Astrocyte (in vitro differentiated cells and primary cell): ENCODE measurements around the gene SMIM10. TPM values are rescaled to one million over a fixed set of nuclear protein-coding genes. Genes with fewer than 3 reads are reported as not detected.

ENCODE experiments used
- DNase-seq: peaks from one replicate; pipeline ENCODE4 v3.0.0-alpha.2; 2010; ENCODE audit warnings: low read depth
- FAIRE-seq: peaks from 2 replicates; lab custom pipeline; 2011; peaks lifted over from hg19 to GRCh38; lab: Jason Lieb, UNC
- H2AFZ ChIP-seq: 2 replicates; pipeline ENCODE4 v1.6.0; 2012; ENCODE audit warnings: low read depth, low read length, inconsistent platforms
- H3K27ac ChIP-seq: 2 replicates; pipeline ENCODE4 v1.5.1; 2011; ENCODE audit warnings: low read depth, low read length, inconsistent platforms
- H3K27me3 ChIP-seq: 2 replicates; pipeline ENCODE4 v1.6.0; 2011; ENCODE audit warnings: low read length, inconsistent platforms; ENCODE audit not compliant: insufficient read depth
- H3K36me3 ChIP-seq: 2 replicates; pipeline ENCODE4 v1.5.1; 2011; ENCODE audit warnings: low read length, inconsistent platforms; ENCODE audit not compliant: insufficient read depth
- H3K4me1 ChIP-seq: 2 replicates; pipeline ENCODE4 v1.5.1; 2011; ENCODE audit warnings: low read length, inconsistent platforms; ENCODE audit not compliant: insufficient read depth
- H3K4me2 ChIP-seq: 2 replicates; pipeline ENCODE4 v1.6.0; 2012; ENCODE audit warnings: low read length, inconsistent platforms
- H3K4me3 ChIP-seq: 2 replicates; pipeline ENCODE4 v1.5.1; 2011; ENCODE audit warnings: low read depth, mild to moderate bottlenecking, low read length, inconsistent platforms; ENCODE audit not compliant: insufficient read depth
- H3K79me2 ChIP-seq: 2 replicates; pipeline ENCODE4 v1.6.0; 2012; ENCODE audit warnings: mild to moderate bottlenecking, low read length, inconsistent platforms; ENCODE audit not compliant: insufficient read depth
- H3K9ac ChIP-seq: 2 replicates; pipeline ENCODE4 v1.6.0; 2012; ENCODE audit warnings: mild to moderate bottlenecking, low read length, inconsistent platforms
- H3K9me3 ChIP-seq: 2 replicates; pipeline ENCODE4 v1.5.1; 2012; ENCODE audit warnings: low read depth, mild to moderate bottlenecking, low read length, inconsistent platforms; ENCODE audit not compliant: insufficient read depth
- H4K20me1 ChIP-seq: 2 replicates; pipeline ENCODE4 v1.6.0; 2012; ENCODE audit warnings: low read length, inconsistent platforms; ENCODE audit not compliant: insufficient read depth
- H3K27ac Mint-ChIP-seq: one replicate; pipeline ENCODE4 v1.8.0; 2021; ENCODE audit warnings: mild to moderate bottlenecking, mixed read lengths; ENCODE audit not compliant: unreplicated experiment
- H3K27me3 Mint-ChIP-seq: one replicate; pipeline ENCODE4 v1.8.0; 2021; ENCODE audit warnings: low read depth, mixed read lengths; ENCODE audit not compliant: unreplicated experiment
- H3K36me3 Mint-ChIP-seq: one replicate; pipeline ENCODE4 v1.8.0; 2021; ENCODE audit warnings: low read depth, mixed read lengths; ENCODE audit not compliant: unreplicated experiment
- H3K4me1 Mint-ChIP-seq: one replicate; pipeline ENCODE4 v1.8.0; 2021; ENCODE audit warnings: low read depth, mixed read lengths; ENCODE audit not compliant: unreplicated experiment
- H3K4me3 Mint-ChIP-seq: one replicate; pipeline ENCODE4 v1.8.0; 2021; ENCODE audit warnings: mild to moderate bottlenecking, moderate library complexity, mixed read lengths; ENCODE audit not compliant: unreplicated experiment
- H3K9me3 Mint-ChIP-seq: one replicate; pipeline ENCODE4 v1.8.0; 2021; ENCODE audit warnings: mild to moderate bottlenecking, mixed read lengths; ENCODE audit not compliant: unreplicated experiment
- EZH2 ChIP-seq: IDR thresholded peaks from 2 replicates; pipeline ENCODE4 v1.6.1; 2012; ENCODE audit warnings: mild to moderate bottlenecking, low read length, inconsistent platforms; ENCODE audit not compliant: insufficient read depth
- total RNA-seq: library from RNA; stranded (reverse); gene quantifications from 2 replicates; pipeline ENCODE4 v1.2.1, GENCODE V29; 2021
- TF ChIP-seq, protein P1 (sequence below): IDR thresholded peaks from 2 replicates; pipeline ENCODE4 v1.5.1; 2011; ENCODE audit warnings: low read depth, mild to moderate bottlenecking, inconsistent platforms, low read length, moderate library complexity; ENCODE audit not compliant: insufficient read depth

The SMIM10 gene
- total RNA-seq, 1 donor from 2014 or later, result 1.2 TPM

DNA sequence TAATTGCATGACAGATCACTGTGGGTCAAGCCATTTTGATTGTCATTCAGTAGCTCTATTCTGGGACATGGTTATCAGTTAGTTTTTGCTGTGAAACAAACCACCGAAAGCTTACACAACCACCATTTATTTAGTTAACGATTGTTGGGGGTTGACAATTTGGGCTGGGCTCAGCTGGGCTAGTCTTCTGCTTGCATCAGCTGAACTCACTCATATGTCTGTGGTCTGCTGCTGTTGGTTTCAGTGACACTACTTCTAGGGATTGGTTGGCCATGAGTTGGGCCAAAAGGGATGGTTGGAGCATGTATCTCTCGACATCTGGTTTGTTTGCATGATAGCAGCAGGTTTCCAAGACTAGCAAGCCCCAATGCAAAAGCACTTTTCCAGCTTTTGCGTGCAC is 5.3 kb upstream of the SMIM10 start:
- no peak overlapping the region for H3K27ac Mint-ChIP-seq
- no peaks in the 10 kb centered on the region for H3K27me3 Mint-ChIP-seq
- Histone ChIP-seq H3K27ac (no peak overlapping the region), H3K4me1 (peaks cover 1% of the 10 kb centered on the region), H3K36me3 (no peaks in the 10 kb centered on the region), H4K20me1 (no peaks in the 10 kb centered on the region), H3K4me3 (no peak overlapping the region), H3K79me2 (no peaks in the 10 kb centered on the region), H3K9ac (no peak overlapping the region), H3K9me3 (no peaks in the 10 kb centered on the region), H3K4me2 (no peak overlapping the region), H3K27me3 (no peaks in the 10 kb centered on the region), H2AFZ (no peak overlapping the region)
- no peak overlapping the region for H3K4me3 Mint-ChIP-seq
- no peaks in the 10 kb centered on the region for H3K9me3 Mint-ChIP-seq
- H3K36me3 Mint-ChIP-seq, result no peaks in the 10 kb centered on the region
- FAIRE-seq (no peak), DNase-seq (no peak)
- no peak for TF ChIP-seq EZH2
- TF ChIP-seq, protein P1, sequence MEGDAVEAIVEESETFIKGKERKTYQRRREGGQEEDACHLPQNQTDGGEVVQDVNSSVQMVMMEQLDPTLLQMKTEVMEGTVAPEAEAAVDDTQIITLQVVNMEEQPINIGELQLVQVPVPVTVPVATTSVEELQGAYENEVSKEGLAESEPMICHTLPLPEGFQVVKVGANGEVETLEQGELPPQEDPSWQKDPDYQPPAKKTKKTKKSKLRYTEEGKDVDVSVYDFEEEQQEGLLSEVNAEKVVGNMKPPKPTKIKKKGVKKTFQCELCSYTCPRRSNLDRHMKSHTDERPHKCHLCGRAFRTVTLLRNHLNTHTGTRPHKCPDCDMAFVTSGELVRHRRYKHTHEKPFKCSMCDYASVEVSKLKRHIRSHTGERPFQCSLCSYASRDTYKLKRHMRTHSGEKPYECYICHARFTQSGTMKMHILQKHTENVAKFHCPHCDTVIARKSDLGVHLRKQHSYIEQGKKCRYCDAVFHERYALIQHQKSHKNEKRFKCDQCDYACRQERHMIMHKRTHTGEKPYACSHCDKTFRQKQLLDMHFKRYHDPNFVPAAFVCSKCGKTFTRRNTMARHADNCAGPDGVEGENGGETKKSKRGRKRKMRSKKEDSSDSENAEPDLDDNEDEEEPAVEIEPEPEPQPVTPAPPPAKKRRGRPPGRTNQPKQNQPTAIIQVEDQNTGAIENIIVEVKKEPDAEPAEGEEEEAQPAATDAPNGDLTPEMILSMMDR, result no peak
- no peaks in the 10 kb centered on the region for H3K4me1 Mint-ChIP-seq

DNA sequence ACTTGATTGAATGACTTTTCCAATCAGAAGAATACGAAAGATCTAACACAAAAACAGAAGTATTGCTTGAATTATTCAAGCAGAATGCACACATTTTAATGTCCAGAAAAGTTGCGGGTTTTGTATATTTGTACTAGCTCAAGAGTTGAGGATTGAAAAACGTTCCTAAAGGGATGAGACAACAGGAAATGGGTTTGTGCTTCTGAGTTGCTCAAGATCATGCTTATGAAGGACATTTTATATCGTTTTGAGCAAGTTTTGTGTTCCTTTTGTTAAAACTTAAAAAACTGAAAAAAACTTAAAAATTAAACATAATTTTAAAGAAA is 353 bp upstream of the SMIM10 start:
- Mint-ChIP-seq H3K9me3 (no peaks in the 10 kb centered on the region), H3K4me3 (no peak overlapping the region), H3K4me1 (no peaks in the 10 kb centered on the region), H3K27ac (no peak overlapping the region), H3K27me3 (no peaks in the 10 kb centered on the region), H3K36me3 (no peaks in the 10 kb centered on the region)
- peak; percentile 88 for FAIRE-seq
- peak overlapping the region; percentile 38 for H3K27ac ChIP-seq
- H3K9ac ChIP-seq, result no peak overlapping the region
- H3K36me3 ChIP-seq, result no peaks in the 10 kb centered on the region
- no peaks in the 10 kb centered on the region for H3K27me3 ChIP-seq
- no peaks in the 10 kb centered on the region for H3K9me3 ChIP-seq
- peak overlapping the region; percentile 67 for H2AFZ ChIP-seq
- H4K20me1 ChIP-seq, result no peaks in the 10 kb centered on the region
- H3K4me1 ChIP-seq, result peaks cover 6% of the 10 kb centered on the region
- H3K79me2 ChIP-seq, result no peaks in the 10 kb centered on the region
- no peak overlapping the region for H3K4me3 ChIP-seq
- peak overlapping the region; percentile 81 for H3K4me2 ChIP-seq
- TF ChIP-seq, protein P1, result no peak
- no peak for TF ChIP-seq EZH2
- peak; percentile 25 for DNase-seq

DNA sequence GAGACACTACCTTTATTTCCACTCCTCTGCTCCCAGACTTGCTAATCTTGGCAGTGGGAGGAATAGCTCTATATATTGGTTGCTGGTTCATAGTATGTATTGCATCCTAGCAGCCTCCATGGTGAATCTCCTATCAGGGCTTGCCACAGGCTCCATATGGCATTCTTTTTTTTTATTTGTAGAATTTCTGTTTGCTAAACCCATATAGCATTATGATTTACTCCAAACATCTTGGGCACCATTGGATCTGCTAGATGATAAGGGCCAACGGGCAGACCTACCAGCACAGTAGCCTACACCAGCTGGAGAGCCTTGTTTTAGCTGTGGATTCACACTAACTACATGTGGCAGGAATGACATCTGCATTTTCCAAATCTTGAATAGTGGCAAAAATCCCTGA is 6.9 kb downstream of the SMIM10 start:
- no peak for TF ChIP-seq EZH2
- TF ChIP-seq, protein P1, result no peak
- no peaks in the 10 kb centered on the region for H3K27me3 Mint-ChIP-seq
- H3K4me3 Mint-ChIP-seq, result no peak overlapping the region
- Histone ChIP-seq H3K4me2 (no peak overlapping the region), H3K9me3 (no peaks in the 10 kb centered on the region), H4K20me1 (no peaks in the 10 kb centered on the region), H3K27ac (no peak overlapping the region), H3K9ac (no peak overlapping the region), H3K4me1 (peaks cover 14% of the 10 kb centered on the region), H3K27me3 (no peaks in the 10 kb centered on the region), H2AFZ (no peak overlapping the region), H3K4me3 (no peak overlapping the region), H3K79me2 (no peaks in the 10 kb centered on the region), H3K36me3 (no peaks in the 10 kb centered on the region)
- FAIRE-seq, result no peak
- H3K36me3 Mint-ChIP-seq, result no peaks in the 10 kb centered on the region
- H3K4me1 Mint-ChIP-seq, result peaks cover 12% of the 10 kb centered on the region
- DNase-seq, result no peak
- H3K9me3 Mint-ChIP-seq, result no peaks in the 10 kb centered on the region
- no peak overlapping the region for H3K27ac Mint-ChIP-seq
